AG04449 (cell line): ENCODE measurements around the gene ERC2.

Experiments used
- CTCF ChIA-PET: fragments of 350-600 bp; formaldehyde crosslinking; extraction: SDS; loops from one replicate; lab custom pipeline; 2021; ENCODE audit warnings: antibody characterized with exemption; lab: Yijun Ruan, JAX
- POLR2A ChIA-PET: fragments of 400-600, 350-600 bp; formaldehyde crosslinking; extraction: SDS; loops from one replicate; lab custom pipeline; 2020; ENCODE audit warnings: antibody characterized with exemption, inconsistent platforms; lab: Yijun Ruan, JAX
- DNase-seq: peaks from one replicate; pipeline ENCODE4 v3.0.0-alpha.2; 2010; ENCODE audit warnings: low read depth, low spot score
- H3K4me3 ChIP-seq: 2 replicates; pipeline ENCODE4 v1.5.1; 2011; ENCODE audit warnings: low read depth, mild to moderate bottlenecking, control low read depth, low read length
- TF ChIP-seq, protein P1 (sequence below): IDR thresholded peaks from one replicate; pipeline ENCODE4 v1.5.1; 2011; ENCODE audit warnings: mild to moderate bottlenecking, moderate library complexity, low read length, control low read depth, inconsistent platforms; ENCODE audit not compliant: insufficient read depth; ENCODE audit errors: missing control alignments

ERC2 gene

DNA sequence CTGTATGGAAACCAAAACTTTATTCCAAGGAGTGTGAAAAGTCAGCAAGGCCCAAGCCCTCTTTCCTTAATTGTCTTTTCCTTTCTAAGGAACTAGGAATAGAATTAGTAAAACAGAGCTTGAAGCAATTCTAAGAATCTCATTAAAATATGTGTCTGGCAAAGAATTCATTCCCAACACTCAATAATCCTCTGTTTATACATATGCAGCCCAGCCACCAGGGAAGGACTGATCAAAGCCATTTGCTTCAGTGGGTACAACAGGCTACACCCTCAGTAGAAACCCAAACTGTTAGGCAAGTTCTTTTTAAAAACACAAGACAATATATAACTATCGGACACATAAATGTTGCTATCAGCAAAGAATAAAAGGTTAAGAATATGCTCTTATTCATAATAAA, 266.9 kb downstream of the ERC2 start:
- no peak overlapping the region for H3K4me3 ChIP-seq
- ChIA-PET POLR2A (no interaction called here), CTCF (no interaction called here)
- TF ChIP-seq, protein P1, sequence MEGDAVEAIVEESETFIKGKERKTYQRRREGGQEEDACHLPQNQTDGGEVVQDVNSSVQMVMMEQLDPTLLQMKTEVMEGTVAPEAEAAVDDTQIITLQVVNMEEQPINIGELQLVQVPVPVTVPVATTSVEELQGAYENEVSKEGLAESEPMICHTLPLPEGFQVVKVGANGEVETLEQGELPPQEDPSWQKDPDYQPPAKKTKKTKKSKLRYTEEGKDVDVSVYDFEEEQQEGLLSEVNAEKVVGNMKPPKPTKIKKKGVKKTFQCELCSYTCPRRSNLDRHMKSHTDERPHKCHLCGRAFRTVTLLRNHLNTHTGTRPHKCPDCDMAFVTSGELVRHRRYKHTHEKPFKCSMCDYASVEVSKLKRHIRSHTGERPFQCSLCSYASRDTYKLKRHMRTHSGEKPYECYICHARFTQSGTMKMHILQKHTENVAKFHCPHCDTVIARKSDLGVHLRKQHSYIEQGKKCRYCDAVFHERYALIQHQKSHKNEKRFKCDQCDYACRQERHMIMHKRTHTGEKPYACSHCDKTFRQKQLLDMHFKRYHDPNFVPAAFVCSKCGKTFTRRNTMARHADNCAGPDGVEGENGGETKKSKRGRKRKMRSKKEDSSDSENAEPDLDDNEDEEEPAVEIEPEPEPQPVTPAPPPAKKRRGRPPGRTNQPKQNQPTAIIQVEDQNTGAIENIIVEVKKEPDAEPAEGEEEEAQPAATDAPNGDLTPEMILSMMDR: no peak
- no peak for DNase-seq

DNA sequence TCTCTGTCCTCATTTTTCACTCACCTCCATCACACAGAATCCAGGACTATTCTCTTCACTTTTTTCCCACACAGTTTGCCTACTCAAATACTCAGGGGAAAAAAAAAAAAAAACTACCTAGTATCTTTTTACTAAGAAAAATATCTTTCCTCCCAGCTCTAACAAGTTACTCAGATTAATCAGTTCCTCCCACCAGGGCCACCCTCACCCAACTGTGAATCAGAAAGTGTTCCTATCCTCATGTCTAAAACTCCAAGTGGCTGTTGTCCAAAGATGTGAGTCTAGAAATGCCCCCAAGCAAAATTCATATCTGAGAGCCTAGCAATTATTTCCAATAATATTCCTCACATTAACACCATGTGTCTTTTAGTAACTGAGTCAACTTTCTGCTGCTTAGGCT, 268.0 kb downstream of the ERC2 start:
- TF ChIP-seq, protein P1: no peak
- H3K4me3 ChIP-seq: no peak overlapping the region
- ChIA-PET CTCF (no interaction called here), POLR2A (no interaction called here)
- DNase-seq: no peak

DNA sequence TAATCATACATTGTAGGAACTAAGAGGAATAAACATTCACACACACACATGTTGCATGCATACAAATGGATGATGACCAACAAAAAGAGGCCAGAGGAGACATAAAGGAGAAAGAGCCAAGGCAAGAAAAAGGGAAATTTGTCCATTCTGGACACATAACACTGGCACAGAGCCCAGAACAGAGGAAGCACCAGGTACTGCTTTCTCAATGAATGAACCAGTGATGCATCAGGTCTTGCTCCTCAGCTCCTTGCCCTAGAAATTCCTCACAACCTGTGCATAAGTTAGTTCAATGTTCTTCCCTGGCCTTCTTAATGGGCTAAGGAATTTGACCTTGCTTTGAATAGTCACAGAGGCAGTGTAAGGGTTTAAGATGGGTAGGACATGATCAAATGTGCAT, 270.3 kb downstream of the ERC2 start:
- TF ChIP-seq, protein P1: no peak
- no peak overlapping the region for H3K4me3 ChIP-seq
- no peak for DNase-seq
- ChIA-PET CTCF (no interaction called here), POLR2A (no interaction called here)

DNA sequence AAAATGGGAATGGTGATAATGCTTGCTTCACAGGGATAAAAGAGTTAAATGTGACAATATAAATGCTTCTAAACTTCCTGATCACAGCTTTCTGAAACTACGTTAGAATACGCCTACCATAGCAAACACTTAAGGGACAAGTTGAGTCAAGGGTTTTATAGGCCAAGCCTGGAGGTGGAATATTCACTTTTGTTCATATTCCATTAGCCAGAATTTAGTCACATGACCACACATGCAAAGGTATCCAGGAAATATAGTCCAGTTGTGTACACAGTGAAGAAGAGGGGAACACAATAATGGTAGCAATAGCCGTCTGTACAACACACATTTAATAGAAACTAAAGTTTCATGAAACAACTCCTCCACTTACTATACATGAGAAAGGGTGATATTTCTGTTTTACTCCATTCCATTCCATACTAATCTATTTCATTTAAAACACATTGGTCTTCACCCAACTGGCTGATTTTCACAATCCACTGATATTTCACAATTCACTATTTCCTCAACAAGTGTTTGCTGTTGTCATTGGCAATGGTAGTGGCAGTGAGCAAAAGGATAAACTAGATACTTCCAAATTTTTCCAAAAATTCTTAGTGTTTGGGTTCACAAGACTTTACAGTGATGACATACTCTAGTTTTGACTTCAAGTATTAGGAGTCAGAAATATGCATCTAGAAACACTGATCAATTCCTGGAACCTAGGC, 270.9 kb downstream of the ERC2 start:
- TF ChIP-seq, protein P1: no peak
- DNase-seq: no peak
- POLR2A ChIA-PET: no interaction called here
- CTCF ChIA-PET: no interaction called here
- H3K4me3 ChIP-seq: no peak overlapping the region

DNA sequence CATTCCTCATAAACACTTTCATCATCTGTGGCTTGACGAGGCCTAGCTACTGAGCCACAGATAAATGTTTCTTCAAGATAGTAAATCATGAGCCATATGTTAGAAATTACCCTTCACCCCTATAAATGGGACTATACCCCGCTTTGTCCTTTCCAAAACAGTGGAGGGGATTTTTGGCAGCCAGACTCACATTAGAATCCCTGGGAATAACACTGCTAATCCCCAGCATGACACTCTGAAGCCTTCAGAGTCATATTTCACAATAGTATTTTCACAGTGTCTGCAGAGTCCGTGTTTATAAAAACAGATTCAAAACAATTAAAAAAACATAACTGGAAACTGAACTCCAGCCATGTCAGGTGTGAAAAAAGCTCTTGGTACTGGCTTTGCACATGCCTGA, 271.6 kb downstream of the ERC2 start:
- DNase-seq: no peak

DNA sequence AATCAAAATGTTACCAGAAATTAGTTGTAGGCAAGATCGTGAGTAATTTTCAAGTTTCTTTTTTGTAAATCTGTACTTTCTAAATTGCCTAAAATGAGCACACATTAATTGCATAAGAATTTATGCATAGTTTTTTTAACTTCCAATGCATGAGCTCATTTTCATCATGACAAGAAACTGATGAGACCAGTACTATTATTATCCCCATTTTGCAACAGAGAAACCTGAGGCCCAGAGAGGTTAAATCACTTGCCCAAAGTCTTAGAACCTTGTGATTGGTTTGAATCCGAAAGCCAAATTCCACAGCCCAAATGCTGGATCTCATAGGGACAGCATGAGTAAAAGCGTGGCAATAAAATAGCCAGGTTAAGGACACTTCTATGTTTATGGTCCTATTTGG, 274.7 kb downstream of the ERC2 start:
- no peak overlapping the region for H3K4me3 ChIP-seq
- TF ChIP-seq, protein P1: no peak
- no peak for DNase-seq
- ChIA-PET POLR2A (no interaction called here), CTCF (no interaction called here)

More for the DNA sequence above, 271.6 kb downstream of the ERC2 start:
- ChIA-PET POLR2A (no interaction called here), CTCF (no interaction called here)
- no peak overlapping the region for H3K4me3 ChIP-seq
- TF ChIP-seq, protein P1: no peak
